GM12878 (cell line): ENCODE results near the gene NFS1.

Source experiments
- ATF7 ChIP-seq: fragments of 450-650 bp; IDR thresholded peaks from 2 replicates; pipeline ENCODE4 v1.6.1; 2016; ENCODE audit warnings: low read depth, mild to moderate bottlenecking
- CTCF ChIP-seq, 3 experiments: IDR thresholded peaks in 2 of 3; conservative IDR thresholded peaks in 1 of 3; 2 replicates each; pipeline ENCODE4 v1.5.1; 2011; ENCODE audit warnings: low read depth in 3 of 3, low read length in 3 of 3, mild to moderate bottlenecking in 3 of 3, control low read depth in 2 of 3, moderate library complexity in 2 of 3, inconsistent platforms in 1 of 3, mixed read lengths in 1 of 3; ENCODE audit not compliant: control insufficient read depth in 2 of 3, insufficient read depth in 1 of 3; ENCODE audit errors: extremely low read depth in 1 of 3
- NFXL1 ChIP-seq: fragments of 450-650 bp; IDR thresholded peaks from 2 replicates; pipeline ENCODE4 v1.6.1; 2017; ENCODE audit warnings: antibody characterized with exemption, mild to moderate bottlenecking, borderline replicate concordance
- NFYB ChIP-seq: IDR thresholded peaks from 2 replicates; pipeline ENCODE4 v1.6.1; 2011; ENCODE audit warnings: low read depth, mild to moderate bottlenecking, low read length, improper control_type of control experiment, moderate library complexity; ENCODE audit not compliant: insufficient read depth
- RAD21 ChIP-seq: IDR thresholded peaks from 2 replicates; pipeline ENCODE4 v1.6.1; 2011; ENCODE audit warnings: mild to moderate bottlenecking, low read depth, low read length, moderate library complexity; ENCODE audit not compliant: insufficient read depth
- RELA ChIP-seq: fragments of 450-650 bp; IDR thresholded peaks from 2 replicates; pipeline ENCODE4 v1.8.0; 2014; ENCODE audit warnings: borderline replicate concordance; ENCODE audit not compliant: partially characterized antibody
- REST ChIP-seq: IDR thresholded peaks from 2 replicates; pipeline ENCODE4 v1.6.1; 2012; ENCODE audit warnings: mild to moderate bottlenecking, low read depth, low read length
- SIN3A ChIP-seq: IDR thresholded peaks from 2 replicates; pipeline ENCODE4 v1.6.1; 2012; ENCODE audit warnings: low read depth, low read length, improper control_type of control experiment
- SMAD1 ChIP-seq: fragments of 450-650 bp; IDR thresholded peaks from 2 replicates; pipeline ENCODE4 v1.6.1; 2018; ENCODE audit warnings: mild to moderate bottlenecking, low read depth; ENCODE audit not compliant: partially characterized antibody
- STAT1 ChIP-seq: fragments of 450-650 bp; conservative IDR thresholded peaks from 2 replicates; pipeline ENCODE4 v1.6.1; 2014; ENCODE audit warnings: antibody characterized with exemption, mild to moderate bottlenecking
- SUPT20H ChIP-seq: IDR thresholded peaks from 2 replicates; pipeline ENCODE4 v1.6.1; 2011; ENCODE audit warnings: low read depth, mild to moderate bottlenecking, low read length, moderate library complexity, borderline replicate concordance; ENCODE audit not compliant: control insufficient read depth
- TCF3 ChIP-seq: IDR thresholded peaks from 2 replicates; pipeline ENCODE4 v1.6.1; 2012; ENCODE audit warnings: low read depth, mild to moderate bottlenecking, low read length, borderline replicate concordance; ENCODE audit not compliant: insufficient read depth
- ZNF274 ChIP-seq: IDR thresholded peaks from one replicate; pipeline ENCODE4 v1.8.0; 2011; ENCODE audit not compliant: insufficient read length, insufficient read depth

GRCh38 chr20:35635652-35636051, 63.5 kb downstream of the NFS1 start:
- TF ChIP-seq TCF3, result no peak
- TF ChIP-seq REST, result no peak
- TF ChIP-seq SMAD1, result no peak
- no peak for TF ChIP-seq ZNF274
- no peak for TF ChIP-seq SUPT20H
- TF ChIP-seq CTCF (IDR thresholded peaks at IDR 0.05 in 2 of 3, conservative IDR thresholded peaks at IDR 0.05 in 1 of 3; ENCODE audit: control insufficient read depth in 2 of 3, extremely low read depth in 1 of 3, insufficient read depth in 1 of 3, low read depth in 3 of 3, low read length in 3 of 3), result no peak
- no peak for TF ChIP-seq ATF7
- no peak for TF ChIP-seq NFYB
- no peak for TF ChIP-seq NFXL1
- TF ChIP-seq RELA, result no peak
- TF ChIP-seq SIN3A, result no peak
- no peak for TF ChIP-seq RAD21
- no peak for TF ChIP-seq STAT1
